HG03575 (cell line): ENCODE measurements around the gene STAMBPL1.

ENCODE experiments used
- ATAC-seq: cut with Tn5 transposase; IDR thresholded peaks from one replicate; pipeline ENCODE4 v1.9.1; 2021; ENCODE audit not compliant: unreplicated experiment, insufficient number of reproducible peaks, low FRiP score; ENCODE audit errors: extremely low read depth

Gene STAMBPL1

GRCh38 chr10:88888810-88889445 lies 8.9 kb downstream of the STAMBPL1 start:
- no peak for ATAC-seq

- ATAC-seq: no peak
Observed at GRCh38 chr10:88889559-88890337, 9.7 kb downstream of the STAMBPL1 start.

- no peak for ATAC-seq
Observed at GRCh38 chr10:88890681-88891381, 10.8 kb downstream of the STAMBPL1 start.

- no peak for ATAC-seq
Observed at GRCh38 chr10:88892222-88892967, 12.3 kb downstream of the STAMBPL1 start.

GRCh38 chr10:88893611-88894010 lies 13.6 kb downstream of the STAMBPL1 start:
- ATAC-seq: no peak

- ATAC-seq: no peak
Observed at GRCh38 chr10:88895250-88895649, 15.2 kb downstream of the STAMBPL1 start.

GRCh38 chr10:88896372-88896993 lies 16.4 kb downstream of the STAMBPL1 start:
- ATAC-seq: no peak

- ATAC-seq: no peak
Observed at GRCh38 chr10:88896994-88897853, 17.2 kb downstream of the STAMBPL1 start.

GRCh38 chr10:88898727-88899126 lies 18.7 kb downstream of the STAMBPL1 start:
- no peak for ATAC-seq

GRCh38 chr10:88899886-88900285 lies 19.8 kb downstream of the STAMBPL1 start:
- no peak for ATAC-seq

GRCh38 chr10:88901206-88901983 lies 21.4 kb downstream of the STAMBPL1 start:
- ATAC-seq: peak; percentile 76

GRCh38 chr10:88901984-88902789 lies 22.1 kb downstream of the STAMBPL1 start:
- ATAC-seq: peak; percentile 6

GRCh38 chr10:88903715-88904114 lies 23.7 kb downstream of the STAMBPL1 start:
- no peak for ATAC-seq

GRCh38 chr10:88906921-88907320 lies 26.9 kb downstream of the STAMBPL1 start:
- ATAC-seq: no peak

- no peak for ATAC-seq
Observed at GRCh38 chr10:88908194-88908593, 28.1 kb downstream of the STAMBPL1 start.

GRCh38 chr10:88911116-88911515 lies 31.1 kb downstream of the STAMBPL1 start:
- ATAC-seq: no peak

- no peak for ATAC-seq
Observed at GRCh38 chr10:88911851-88912250, 31.8 kb downstream of the STAMBPL1 start.
